ENCODE results near the gene HOXA6.

The HOXA6 gene

GRCh38 chr7:27095897-27096767 is 51.4 kb downstream of the HOXA6 start, which contains the start of gene HOXA1:
Gene HOXA1 (minus strand): TSS chr7:27096000. CDS start chr7:27095912, 88 bp downstream.
- peak; percentile 52 for DNase-seq
